Measurements from ENCODE around the gene ISOC2.

Gene ISOC2

DNA sequence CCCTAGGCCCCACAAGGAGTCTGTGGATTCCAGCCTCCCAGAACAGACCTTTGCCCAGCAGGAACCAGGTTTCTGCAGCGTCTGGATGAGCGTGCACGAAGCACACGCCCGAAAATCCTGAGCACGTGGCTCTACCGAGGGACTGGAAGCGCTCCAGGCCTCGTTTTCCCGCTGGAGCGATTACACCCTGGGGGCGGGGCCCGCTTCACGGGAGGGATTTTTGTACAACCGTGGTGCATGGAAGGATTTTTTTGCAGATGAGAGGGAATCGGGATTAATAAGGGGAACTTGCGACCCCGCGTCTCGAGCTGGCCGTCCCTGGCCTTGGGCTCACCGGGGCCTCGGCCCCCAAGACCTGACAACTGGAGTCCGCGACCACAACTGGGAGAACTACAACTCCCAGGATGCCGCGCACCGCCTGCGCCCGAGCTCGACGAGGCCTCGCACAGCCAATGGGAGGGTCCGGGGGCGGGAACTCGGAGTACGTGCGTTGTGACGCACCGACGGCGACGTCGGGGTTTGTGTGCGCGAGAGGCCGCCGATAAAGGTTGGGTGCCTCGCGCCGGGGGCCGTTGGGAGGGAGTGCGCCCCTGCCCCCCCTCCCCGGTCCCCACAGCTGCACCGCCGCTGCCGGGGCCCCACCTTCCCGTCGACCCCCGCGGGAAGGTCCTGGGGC lies 14.8 kb upstream of the ISOC2 start, which contains the start of gene ZNF628:
Gene ZNF628 (plus strand): TSS at position 518 of the 676 bp plus-strand sequence. CDS start 3,294 bp downstream, outside the sequence.
- peak; percentile 99 for DNase-seq

- no peak for DNase-seq
Measured at GRCh38 chr19:55474269-55475265, 13.1 kb upstream of the ISOC2 start.

DNA sequence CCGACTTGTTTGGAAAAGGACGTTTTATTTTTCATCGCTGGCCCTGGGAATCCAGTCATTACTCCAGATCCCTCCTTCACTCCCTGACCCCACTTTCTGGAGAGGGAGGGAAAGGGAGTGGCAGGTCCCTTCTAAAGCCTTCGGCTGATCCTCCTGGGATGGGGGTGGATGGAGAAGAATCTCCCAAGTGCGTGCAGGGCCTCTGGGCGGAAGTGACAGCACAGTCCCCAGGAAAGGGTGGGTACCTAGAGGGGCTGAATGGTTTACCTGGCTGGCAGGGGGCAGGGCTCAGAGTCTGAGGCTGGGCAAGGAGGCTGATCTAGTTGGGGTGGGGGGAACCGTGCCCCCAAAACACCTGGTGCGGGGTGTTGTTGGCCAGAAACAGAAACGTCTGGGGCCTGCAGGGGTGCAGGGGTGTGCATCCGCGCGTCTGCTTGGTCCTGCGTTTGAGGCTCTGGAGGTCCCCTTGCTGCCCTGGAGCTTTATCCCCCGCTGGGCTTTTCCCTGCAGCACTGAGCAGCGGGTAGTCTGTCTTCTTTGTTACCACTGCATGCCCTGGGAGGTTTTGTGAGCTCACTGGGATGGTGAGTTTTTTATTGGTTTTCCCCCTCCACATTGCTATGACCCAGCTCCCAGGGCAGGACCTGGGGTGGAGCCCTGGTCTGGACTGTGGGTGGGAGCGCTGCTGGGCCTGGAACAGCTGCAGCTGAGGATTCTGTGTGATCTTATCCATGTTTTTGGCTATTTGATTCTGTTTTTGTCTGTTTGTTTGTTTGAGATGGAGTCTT lies 12.0 kb upstream of the ISOC2 start:
- no peak for DNase-seq

GRCh38 chr19:55472463-55472862 lies 11.0 kb upstream of the ISOC2 start:
- DNase-seq = no peak

DNA sequence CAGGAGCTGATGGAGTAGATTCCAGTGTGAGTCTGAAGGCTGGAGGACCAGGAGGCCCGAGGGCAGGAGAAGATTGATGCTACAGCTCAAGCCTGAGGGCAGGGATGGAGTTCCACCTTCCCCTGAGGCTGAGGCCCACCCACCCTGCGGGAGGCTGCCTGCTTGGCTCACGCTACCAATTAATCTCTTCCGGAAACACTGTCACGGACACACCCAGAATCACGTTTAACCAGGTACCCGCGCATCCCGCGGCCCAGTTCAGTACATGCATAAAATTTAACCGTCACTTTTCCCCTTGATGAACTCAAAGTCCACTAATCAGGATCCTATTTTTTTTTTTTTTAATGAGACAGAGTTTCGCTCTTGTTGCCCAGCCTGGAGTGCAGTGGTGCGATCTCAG lies 9.8 kb upstream of the ISOC2 start:
- DNase-seq = no peak

- no peak for DNase-seq
Measured at GRCh38 chr19:55468054-55468393, 6.6 kb upstream of the ISOC2 start.

DNA sequence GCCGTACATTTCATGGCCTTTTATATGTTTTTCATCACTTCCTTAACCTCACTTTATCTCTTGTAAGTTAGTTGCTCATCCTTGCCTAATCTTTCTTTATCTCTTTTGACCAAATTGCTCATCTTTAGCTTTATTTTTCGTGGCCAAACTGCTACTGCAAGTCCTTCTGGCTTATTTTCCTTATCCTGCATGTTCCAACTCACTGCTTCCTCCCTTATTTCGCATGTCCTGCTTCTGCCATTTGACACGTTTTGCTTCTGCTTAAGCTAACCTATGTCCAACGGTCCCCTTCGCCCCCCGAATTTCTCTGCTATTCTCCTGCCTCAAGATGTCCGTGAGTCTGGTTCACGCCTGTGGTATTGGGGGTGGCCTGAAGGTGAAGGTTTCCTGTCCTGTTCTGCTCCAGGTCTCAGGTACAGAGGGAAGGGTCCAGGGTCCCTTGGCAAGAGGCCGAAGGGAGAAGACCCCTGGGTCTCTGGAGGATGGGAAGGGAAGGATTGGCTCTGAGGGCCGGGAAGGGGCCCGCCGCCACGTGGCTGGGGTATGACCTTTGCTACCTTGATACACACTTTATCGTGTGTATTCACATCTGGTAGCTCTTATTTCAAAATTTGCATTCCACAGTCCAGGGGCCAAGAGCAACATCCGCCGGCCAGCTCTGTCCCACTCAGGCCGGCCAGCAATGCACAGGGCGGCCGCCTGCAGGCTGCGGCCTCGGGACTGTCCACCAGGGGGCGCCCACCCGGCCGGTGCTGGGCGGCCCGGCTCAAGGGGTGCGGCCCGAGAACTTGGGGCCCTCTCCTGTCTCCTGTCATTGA lies 6.0 kb upstream of the ISOC2 start:
- DNase-seq = peak; percentile 90

GRCh38 chr19:55466241-55466614 lies 4.8 kb upstream of the ISOC2 start:
- DNase-seq = no peak

DNA sequence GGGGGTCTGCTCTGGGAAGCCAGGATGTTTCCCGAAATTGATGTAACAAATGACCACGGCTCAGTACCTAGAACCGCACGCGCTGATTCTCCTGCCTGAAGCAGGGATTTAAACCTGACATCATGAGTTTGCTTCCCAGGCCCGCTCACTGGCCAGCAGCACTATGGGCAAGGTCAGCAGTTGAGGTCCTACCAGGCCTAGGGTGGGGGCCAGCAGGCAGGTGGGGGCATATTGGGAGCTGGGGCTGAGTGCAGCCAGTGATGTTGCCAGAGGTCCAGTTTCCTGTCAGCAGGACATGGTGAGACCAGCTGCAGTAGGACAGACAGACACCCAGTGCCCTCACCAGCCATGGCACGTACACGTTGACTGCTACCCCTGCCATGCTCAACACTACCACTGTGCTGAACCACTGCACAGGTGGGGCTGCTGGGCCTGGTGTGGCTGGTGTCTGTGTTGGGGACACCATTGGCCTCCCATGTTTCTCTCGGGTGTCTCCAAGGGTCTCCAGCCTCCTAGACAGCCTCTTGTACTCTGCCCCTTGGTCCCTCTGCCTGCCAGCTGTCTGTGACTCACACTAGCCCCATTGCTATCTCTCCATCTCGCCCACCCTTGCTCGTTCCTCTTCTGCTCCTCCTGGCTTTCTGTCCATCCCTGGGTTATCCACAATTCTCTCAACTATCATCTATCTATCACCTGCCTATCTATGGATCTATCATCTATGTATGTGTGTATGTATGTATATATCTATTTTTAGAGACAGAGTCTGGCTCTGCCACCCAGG lies 4.2 kb upstream of the ISOC2 start:
- DNase-seq = no peak

- DNase-seq = no peak
Measured at GRCh38 chr19:55464662-55465054, 3.2 kb upstream of the ISOC2 start, which contains the start of gene C19orf85. Gene C19orf85 (minus strand): TSS chr19:55464751. CDS start chr19:55464554, 197 bp downstream.

GRCh38 chr19:55464039-55464661 lies 2.7 kb upstream of the ISOC2 start:
- DNase-seq = no peak

DNA sequence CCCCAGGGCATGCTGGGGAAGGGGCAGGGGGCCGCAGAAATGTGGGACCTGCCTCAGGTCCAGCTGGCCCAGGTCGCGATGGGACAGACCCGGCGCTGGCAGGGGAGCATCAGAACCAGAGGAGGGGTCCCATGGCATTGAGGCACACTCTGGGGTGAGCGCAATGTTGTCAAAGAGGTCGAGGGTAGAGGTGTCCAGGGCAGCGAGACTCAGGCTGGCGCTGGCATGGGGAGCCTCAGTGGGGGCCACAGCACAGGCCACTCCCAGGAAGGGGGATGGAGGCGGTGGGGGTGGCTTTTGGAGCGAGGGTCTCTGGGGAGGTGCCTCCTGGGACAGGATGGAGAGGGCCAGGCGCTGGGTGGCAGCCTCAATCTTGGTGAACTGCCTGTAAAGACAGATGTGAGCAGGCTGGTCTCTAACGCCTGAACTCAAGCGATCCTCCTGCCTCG lies 2.2 kb upstream of the ISOC2 start:
- no peak for DNase-seq

DNA sequence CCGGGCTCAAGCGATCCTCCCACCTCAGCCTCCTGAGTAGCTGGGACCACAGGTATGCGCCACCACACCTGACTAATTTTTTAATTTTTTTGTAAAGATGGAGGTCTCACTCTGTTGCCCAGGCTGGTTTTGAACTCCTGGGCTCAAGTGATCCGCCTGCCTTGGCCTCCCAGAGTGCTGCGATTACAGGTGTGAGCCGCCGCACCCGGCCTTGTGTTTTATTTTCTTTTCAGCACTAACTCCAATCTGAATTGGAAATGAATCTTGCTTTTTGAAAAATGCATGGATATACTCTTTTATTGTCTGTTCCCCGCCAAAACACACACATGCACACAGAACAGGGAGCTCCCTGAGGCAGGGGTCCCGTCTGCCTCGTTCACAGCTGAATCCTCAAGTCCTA lies 1.3 kb upstream of the ISOC2 start:
- no peak for DNase-seq

DNA sequence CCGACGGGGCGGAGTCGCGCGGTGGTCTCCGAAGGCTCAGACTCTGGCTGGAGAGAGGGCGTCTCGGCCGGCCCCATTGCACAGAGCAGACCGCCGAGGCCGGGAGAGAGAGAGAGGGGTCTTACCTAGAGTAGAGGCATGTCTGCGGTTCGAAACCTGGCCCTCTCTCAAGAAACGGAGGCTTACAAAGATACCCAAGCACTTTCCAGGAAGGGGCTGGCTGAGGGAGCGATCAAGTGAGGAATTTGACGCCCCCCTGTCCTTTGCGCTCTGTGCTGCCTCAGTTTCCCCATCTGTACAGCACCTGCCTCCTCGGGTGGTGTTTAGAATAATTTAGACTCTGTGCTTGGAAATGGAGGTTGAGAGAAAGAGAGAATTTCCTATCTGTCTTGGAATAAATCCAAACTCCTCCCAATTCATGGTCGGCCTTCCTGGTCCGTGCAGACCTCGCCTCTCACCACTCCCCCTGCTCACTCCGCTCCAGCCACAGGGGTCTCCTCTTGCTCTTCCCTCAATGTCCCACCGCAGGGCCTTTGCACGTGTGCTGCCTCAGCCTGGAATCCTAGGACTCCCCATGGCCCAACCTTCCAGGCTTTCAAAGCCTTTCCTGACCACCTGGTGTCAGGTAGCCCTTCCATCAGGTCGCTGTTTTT lies 658 bp upstream of the ISOC2 start:
- DNase-seq = no peak

DNA sequence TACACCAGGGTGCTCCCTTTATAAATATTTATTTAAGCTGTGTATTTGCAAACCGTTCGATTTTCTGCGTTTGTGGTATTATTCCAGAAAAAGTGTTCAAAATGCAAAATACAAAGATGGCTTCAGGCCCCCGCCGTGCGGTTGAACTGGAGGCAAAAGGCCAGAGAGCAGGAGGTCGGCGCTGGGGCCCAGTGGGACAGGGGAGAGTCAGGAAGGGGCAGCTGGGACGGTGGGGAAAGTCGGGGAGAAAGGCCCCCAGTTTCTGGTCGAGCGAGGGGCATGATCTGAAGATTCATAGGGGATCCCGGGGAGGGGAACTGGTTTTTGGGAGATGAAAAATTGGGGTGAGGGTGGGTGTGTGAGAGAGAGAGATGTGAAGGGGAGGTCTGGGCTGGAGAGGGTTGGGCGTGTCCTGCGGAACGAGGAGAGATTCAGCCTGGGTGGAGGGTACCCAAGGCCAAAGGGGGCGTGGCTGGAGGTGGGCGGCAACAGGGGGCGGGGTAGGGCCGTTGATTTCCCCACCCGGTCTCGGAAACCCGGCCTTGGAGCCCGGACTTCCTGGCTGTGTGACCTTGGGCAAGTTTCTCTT lies 678 bp downstream of the ISOC2 start:
- peak; percentile 71 for DNase-seq

GRCh38 chr19:55459950-55460657 lies 1.3 kb downstream of the ISOC2 start:
- no peak for DNase-seq

DNA sequence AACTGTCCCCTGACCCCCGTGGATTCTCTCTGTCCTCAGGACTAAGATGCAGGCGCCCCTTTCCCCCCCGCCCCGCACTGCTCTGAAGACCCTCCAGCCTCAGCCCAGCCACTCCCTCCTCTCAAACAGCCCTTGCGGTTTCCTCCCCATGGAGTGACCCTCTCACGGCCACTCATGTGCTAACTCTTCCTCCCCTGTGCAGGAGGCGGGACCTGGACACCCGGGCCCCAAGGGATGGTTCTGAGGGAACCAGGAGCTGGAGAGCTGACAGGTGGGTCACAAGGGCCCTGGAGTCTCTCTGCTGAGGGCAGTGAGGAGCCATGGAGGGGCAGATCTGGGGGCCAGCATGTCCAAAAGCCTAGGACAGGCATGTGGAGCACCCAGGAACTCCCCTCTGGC lies 1.9 kb downstream of the ISOC2 start:
- no peak for DNase-seq

- no peak for DNase-seq
Measured at GRCh38 chr19:55457683-55458457, 3.6 kb downstream of the ISOC2 start.

Measured in activated CD8-positive, alpha-beta memory T cell treated with anti-CD3 and anti-CD28 coated beads for 24 hours (primary cell).